ENCODE data around the gene PPP4R2.

Gene PPP4R2

DNA sequence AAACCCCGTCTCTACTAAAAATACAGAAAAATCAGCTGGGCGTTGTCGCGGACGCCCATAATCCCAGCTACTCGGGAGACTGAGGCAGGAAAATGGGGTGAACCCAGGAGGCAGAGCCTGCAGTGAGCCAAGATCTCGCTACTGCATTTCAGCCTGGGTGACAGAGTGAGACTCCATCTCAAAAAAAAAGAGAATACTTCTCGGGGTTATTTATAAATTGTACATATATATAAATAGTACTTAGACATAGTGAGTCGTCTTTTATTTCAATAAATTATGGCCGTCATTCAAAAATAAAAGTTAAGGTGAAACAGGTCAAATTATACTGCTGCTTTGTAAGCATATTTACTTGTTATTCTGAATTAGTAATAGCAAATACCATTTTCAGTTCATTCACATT lies 52.7 kb downstream of the PPP4R2 start:
- no peak overlapping the region for H3K4me3 ChIP-seq (ENCODE audit: low read depth, low read length)
- DNase-seq (ENCODE audit: low read depth, low spot score) = no peak
- CTCF ChIA-PET = interaction anchor here (0.9 to 1.3 kb wide), 2 partner anchors 10 to 52 kb away, joined by 3 read pairs; partner anchors contain the start of gene PPP4R2
- POLR2A ChIA-PET = no interaction called here
- TF ChIP-seq CTCF (IDR thresholded peaks at IDR 0.05; ENCODE audit: insufficient read depth, low read length, missing control alignments) = no peak

GRCh38 chr3:73052857-73053256 lies 56.2 kb downstream of the PPP4R2 start:
- no peak for DNase-seq (ENCODE audit: low read depth, low spot score)
- H3K4me3 ChIP-seq (ENCODE audit: low read depth, low read length) = no peak overlapping the region
- no peak for TF ChIP-seq CTCF (IDR thresholded peaks at IDR 0.05; ENCODE audit: insufficient read depth, low read length, missing control alignments)
- ChIA-PET POLR2A (no interaction called here), CTCF (interaction anchor here (1.2 to 1.5 kb wide), 2 partner anchors 115 to 202 kb away, joined by 3 to 5 read pairs; no protein-coding TSS in a partner anchor)

DNA sequence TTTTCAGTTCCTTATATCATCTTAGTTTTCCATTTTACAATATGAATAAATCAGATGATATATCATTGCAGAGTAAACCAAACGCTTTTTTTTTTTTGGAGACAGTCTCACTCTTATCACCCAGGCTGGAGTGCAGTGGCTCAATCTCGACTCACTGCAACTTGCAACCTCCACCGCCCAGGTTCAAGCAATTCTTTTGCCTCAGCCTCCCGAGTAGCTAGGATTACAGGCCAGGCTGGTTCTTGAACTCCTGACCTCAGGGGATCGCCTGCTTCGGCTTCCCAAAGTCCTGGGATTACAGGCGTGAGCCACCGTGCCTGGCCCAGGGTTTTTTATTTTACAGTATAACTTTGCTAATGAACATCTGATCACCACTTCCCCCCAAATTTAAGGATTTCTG lies 59.0 kb downstream of the PPP4R2 start:
- H3K4me3 ChIP-seq (ENCODE audit: low read depth, low read length) = no peak overlapping the region
- CTCF ChIA-PET = interaction anchor here (0.8 to 3.8 kb wide), 15 partner anchors 9 to 206 kb away, joined by 3 to 67 read pairs (median 8); partner anchors contain the start of genes PPP4R2 and SHQ1
- DNase-seq (ENCODE audit: low read depth, low spot score) = no peak
- POLR2A ChIA-PET = no interaction called here
- TF ChIP-seq CTCF (IDR thresholded peaks at IDR 0.05; ENCODE audit: insufficient read depth, low read length, missing control alignments) = no peak

DNA sequence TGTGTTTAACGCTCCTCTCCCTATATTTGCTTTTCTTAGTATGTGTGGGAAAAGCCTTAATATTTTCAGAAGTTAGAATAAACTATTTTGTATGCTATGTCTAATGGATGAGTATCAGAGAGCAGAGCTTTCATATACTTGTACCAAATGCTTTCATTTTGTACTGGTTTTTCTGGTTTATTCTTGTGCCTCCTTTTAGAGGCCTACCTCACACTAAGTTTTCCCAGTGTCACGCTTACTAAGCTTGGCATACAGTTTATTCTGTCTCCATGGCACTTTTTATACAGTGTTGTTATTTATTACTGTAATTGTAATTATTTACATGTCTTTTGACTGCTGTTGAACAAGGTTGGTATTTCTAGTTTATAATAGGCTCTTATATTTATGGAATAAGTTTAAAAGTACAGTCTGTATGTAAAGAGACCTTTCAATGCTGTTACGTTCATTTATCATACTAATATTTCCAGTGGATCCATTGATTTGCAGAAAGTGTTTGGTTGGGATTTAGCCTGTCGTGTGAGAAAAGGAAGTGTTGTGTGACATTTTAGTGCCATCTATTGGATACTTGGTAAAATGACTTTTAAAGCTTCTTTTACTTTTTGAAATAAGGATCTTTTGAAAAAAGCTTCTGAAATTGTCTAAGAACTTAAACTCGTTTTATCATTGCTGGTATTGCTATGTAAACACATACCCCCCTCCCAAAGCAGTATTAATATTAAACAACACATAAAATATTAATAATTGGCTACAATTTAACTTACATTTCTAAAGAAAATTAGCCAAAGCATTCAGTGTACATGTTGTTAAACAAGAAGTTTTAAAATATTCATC lies 59.6 kb downstream of the PPP4R2 start:
- TF ChIP-seq CTCF (IDR thresholded peaks at IDR 0.05; ENCODE audit: insufficient read depth, low read length, missing control alignments) = peak; percentile 39
- no peak for DNase-seq (ENCODE audit: low read depth, low spot score)
- CTCF ChIA-PET = interaction anchor here (0.7 to 3.8 kb wide), 34 partner anchors 10 to 312 kb away, joined by 3 to 67 read pairs (median 4); partner anchors contain the start of genes GXYLT2, PPP4R2 and SHQ1
- no peak overlapping the region for H3K4me3 ChIP-seq (ENCODE audit: low read depth, low read length)
- POLR2A ChIA-PET = no interaction called here

DNA sequence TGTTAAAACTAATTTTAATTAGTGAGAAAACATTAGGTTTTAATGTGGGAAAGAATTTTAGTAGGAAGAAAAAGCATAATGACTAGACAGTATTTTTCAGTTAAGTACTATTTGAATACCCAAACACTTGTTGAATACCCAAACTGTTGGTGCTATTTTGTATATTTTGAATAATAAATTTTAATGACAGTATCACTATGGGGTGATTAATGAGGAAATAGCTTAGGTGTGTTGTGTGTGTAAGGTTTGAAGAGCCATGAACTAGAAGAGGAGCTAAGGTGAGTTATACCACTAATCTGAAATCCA lies 60.2 kb downstream of the PPP4R2 start:
- TF ChIP-seq CTCF (IDR thresholded peaks at IDR 0.05; ENCODE audit: insufficient read depth, low read length, missing control alignments) = no peak
- no peak overlapping the region for H3K4me3 ChIP-seq (ENCODE audit: low read depth, low read length)
- POLR2A ChIA-PET = no interaction called here
- no peak for DNase-seq (ENCODE audit: low read depth, low spot score)
- CTCF ChIA-PET = interaction anchor here (0.6 to 3.8 kb wide), 31 partner anchors 10 to 207 kb away, joined by 3 to 67 read pairs (median 4); partner anchors contain the start of genes GXYLT2, PPP4R2 and SHQ1

DNA sequence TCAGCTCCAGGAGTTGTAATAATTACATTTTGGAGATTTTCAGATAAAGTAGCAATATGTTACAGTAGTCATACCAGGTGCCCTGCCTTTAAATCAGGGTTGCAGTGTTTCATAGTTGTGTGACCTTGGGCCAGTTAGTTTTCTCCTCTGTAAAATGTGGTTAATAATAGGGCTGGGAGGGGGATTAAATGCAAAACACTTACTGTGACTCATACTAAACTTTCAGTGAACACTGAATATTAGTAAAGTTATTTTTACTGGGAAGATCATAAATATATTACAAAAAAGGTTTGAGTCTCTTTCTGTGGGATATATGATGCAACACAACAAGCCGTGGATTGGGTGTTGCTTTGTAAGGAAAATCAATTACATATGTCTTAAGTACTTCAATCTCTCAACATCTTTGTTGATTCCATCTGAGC lies 63.7 kb downstream of the PPP4R2 start:
- ChIA-PET POLR2A (no interaction called here), CTCF (interaction anchor here (0.6 to 1.4 kb wide), 3 partner anchors 15 to 209 kb away, joined by 3 read pairs; no protein-coding TSS in a partner anchor)
- no peak for DNase-seq (ENCODE audit: low read depth, low spot score)
- no peak overlapping the region for H3K4me3 ChIP-seq (ENCODE audit: low read depth, low read length)
- TF ChIP-seq CTCF (IDR thresholded peaks at IDR 0.05; ENCODE audit: insufficient read depth, low read length, missing control alignments) = no peak

Data from AG04449 (cell line).